A673 (cell line): ENCODE results near the gene FBXO38. TPM values are rescaled to one million over a fixed set of nuclear protein-coding genes. Genes with fewer than 3 reads are reported as not detected.

Experiments used
- BruUV-seq: library from RNA; stranded (reverse); fragments of 400-500 nt; replicated peaks from 2 replicates; lab custom pipeline; 2021; lab: Mats Ljungman, UMichigan
- CTCF ChIA-PET: fragments of 300-600 bp; sonication (Branson Sonifier 250); formaldehyde crosslinking; loops from one replicate; lab custom pipeline; 2022; ENCODE audit warnings: antibody characterized with exemption; lab: Charles Lee
- POLR2A ChIA-PET: fragments of 300-600 bp; sonication (Branson Sonifier 250); formaldehyde crosslinking; loops from one replicate; lab custom pipeline; 2022; ENCODE audit warnings: antibody characterized with exemption; ENCODE audit not compliant: low non-redundant PET; lab: Charles Lee
- DNase-seq: peaks from one replicate; pipeline ENCODE4 v3.0.0-alpha.2; 2015; ENCODE audit warnings: low spot score
- H3K27ac ChIP-seq: fragments of 200-600 bp; sonication (generic); 2 replicates; pipeline ENCODE4 v1.5.1; 2016; ENCODE audit warnings: mixed run types, low read depth, mild to moderate bottlenecking, mixed read lengths, antibody characterized with exemption, low read length; ENCODE audit not compliant: poor library complexity, severe bottlenecking
- H3K27me3 ChIP-seq: fragments of 200-600 bp; sonication (generic); replicated peaks from 2 replicates; pipeline ENCODE4 v1.6.1; 2017; ENCODE audit warnings: mixed run types, low read depth, mild to moderate bottlenecking, mixed read lengths, antibody characterized with exemption, low read length; ENCODE audit not compliant: insufficient read depth, poor library complexity
- H3K36me3 ChIP-seq: fragments of 200-600 bp; sonication (generic); 2 replicates; pipeline ENCODE4 v1.6.1; 2016; ENCODE audit warnings: mixed run types, mild to moderate bottlenecking, mixed read lengths, antibody characterized with exemption, low read length; ENCODE audit not compliant: insufficient read depth, poor library complexity, severe bottlenecking
- H3K4me1 ChIP-seq: fragments of 200-600 bp; sonication (generic); 2 replicates; pipeline ENCODE4 v1.6.1; 2017; ENCODE audit warnings: mixed run types, mild to moderate bottlenecking, mixed read lengths, antibody characterized with exemption, low read length; ENCODE audit not compliant: insufficient read depth, poor library complexity, severe bottlenecking
- H3K4me3 ChIP-seq: fragments of 200-600 bp; sonication (generic); 2 replicates; pipeline ENCODE4 v1.5.1; 2016; ENCODE audit warnings: low read depth, mixed run types, mild to moderate bottlenecking, mixed read lengths, low read length; ENCODE audit not compliant: poor library complexity, severe bottlenecking
- H3K9me3 ChIP-seq: fragments of 200-600 bp; sonication (generic); 2 replicates; pipeline ENCODE4 v1.6.1; 2016; ENCODE audit warnings: mixed run types, low read depth, mild to moderate bottlenecking, mixed read lengths, antibody characterized with exemption, low read length; ENCODE audit not compliant: poor library complexity, severe bottlenecking
- CTCF ChIP-seq: fragments of 300-800, 200-600 bp; sonication (generic); conservative IDR thresholded peaks from 2 replicates; pipeline ENCODE4 v1.5.1; 2017; ENCODE audit warnings: low read depth, mild to moderate bottlenecking, antibody characterized with exemption, low read length, moderate library complexity, mixed read lengths
- EZH2 ChIP-seq: fragments of 200-600 bp; sonication (generic); IDR thresholded peaks from 2 replicates; pipeline ENCODE4 v1.6.1; 2017; ENCODE audit warnings: borderline replicate concordance, low read depth, mild to moderate bottlenecking, mixed read lengths, antibody characterized with exemption, low read length; ENCODE audit not compliant: poor library complexity, severe bottlenecking
- intact Hi-C: fragments of 100-400 bp; cut with micrococcal nuclease; formaldehyde crosslinking; loops from one replicate; pipeline ENCODE4 v1.10.0; 2022; ENCODE audit not compliant: unreplicated experiment
- total RNA-seq: library from RNA; stranded (reverse); gene quantifications from 2 replicates; pipeline ENCODE4 v1.2.3, GENCODE V29; 2021

The FBXO38 gene
- total RNA-seq, 1 experiment from 2014 or later = 36.7 TPM

- BruUV-seq = no TSS peak
These were observed 55.2 kb downstream of the FBXO38 start for GRCh38 chr5:148438933-148439332.

GRCh38 chr5:148443241-148443640 lies 59.5 kb downstream of the FBXO38 start:
- ChIA-PET CTCF (interaction anchor here (1.2 kb wide), 1 partner anchor 288 kb away, joined by 14 read pairs; no protein-coding TSS in a partner anchor), POLR2A (no interaction called here)
- no peaks in the 10 kb centered on the region for H3K9me3 ChIP-seq
- H3K27ac ChIP-seq = no peak overlapping the region
- peaks cover 31% of the 10 kb centered on the region for H3K36me3 ChIP-seq
- H3K27me3 ChIP-seq = no peaks in the 10 kb centered on the region
- intact Hi-C loops = loop anchor here (10.0 kb wide), 2 partner anchors 268 to 682 kb away; no protein-coding TSS in a partner anchor
- TF ChIP-seq EZH2 = no peak
- no peak for TF ChIP-seq CTCF
- no TSS peak for BruUV-seq
- no peak for DNase-seq
- no peak overlapping the region for H3K4me3 ChIP-seq
- H3K4me1 ChIP-seq = no peaks in the 10 kb centered on the region

More at GRCh38 chr5:148438933-148439332, 55.2 kb downstream of the FBXO38 start:
- TF ChIP-seq CTCF (no peak), EZH2 (no peak)
- ChIA-PET CTCF (no interaction called here), POLR2A (no interaction called here)
- H3K4me3 ChIP-seq = no peak overlapping the region
- no peak overlapping the region for H3K27ac ChIP-seq
- intact Hi-C loops = no loop called here
- peaks cover 34% of the 10 kb centered on the region for H3K36me3 ChIP-seq
- no peaks in the 10 kb centered on the region for H3K4me1 ChIP-seq
- H3K9me3 ChIP-seq = no peaks in the 10 kb centered on the region
- no peaks in the 10 kb centered on the region for H3K27me3 ChIP-seq
- DNase-seq = no peak

GRCh38 chr5:148443998-148444397 lies 60.2 kb downstream of the FBXO38 start:
- BruUV-seq = no TSS peak
- Histone ChIP-seq H3K4me3 (no peak overlapping the region), H3K27me3 (no peaks in the 10 kb centered on the region), H3K36me3 (peaks cover 23% of the 10 kb centered on the region), H3K4me1 (no peaks in the 10 kb centered on the region), H3K27ac (no peak overlapping the region), H3K9me3 (no peaks in the 10 kb centered on the region)
- intact Hi-C loops = loop anchor here (1.0 to 10.0 kb wide), 3 partner anchors 269 to 681 kb away; no protein-coding TSS in a partner anchor
- TF ChIP-seq CTCF = peak; percentile 79
- TF ChIP-seq EZH2 = no peak
- DNase-seq = peak; percentile 76
- ChIA-PET POLR2A (no interaction called here), CTCF (interaction anchor here (1.6 kb wide), 1 partner anchor 287 kb away, joined by 13 read pairs; no protein-coding TSS in a partner anchor)
